ENCODE results near the gene DESI2. TPM values are rescaled to one million over a fixed set of nuclear protein-coding genes. Genes with fewer than 3 reads are reported as not detected.

DESI2 gene
- polyA plus RNA-seq, 2 of the 4 experiments (the other 2 are of a cell fraction): 29.3 to 57.8 TPM

- ATAC-seq: no peak
- H3K4me2 ChIP-seq: no peak overlapping the region
- no peak overlapping the region for H3K4me3 ChIP-seq
- no peak for TF ChIP-seq MAZ (IDR thresholded peaks at IDR 0.05; ENCODE audit: borderline replicate concordance, low read depth, low read length)
- TF ChIP-seq MAFK (IDR thresholded peaks at IDR 0.05; ENCODE audit: partially characterized antibody): peak; percentile 67
- ChIA-PET CTCF (interaction anchor here (1.3 kb wide), 1 partner anchor 25 kb away, joined by 3 read pairs; no protein-coding TSS in a partner anchor), POLR2A (no interaction called here)
- no peaks in the 10 kb centered on the region for H3K9me3 ChIP-seq
- no peaks in the 10 kb centered on the region for H3K4me1 ChIP-seq
- FAIRE-seq: no peak
- H3K27ac ChIP-seq: no peak overlapping the region
- 48% methylated on average over 5 of the region's 5 CpGs for WGBS (ENCODE audit: missing lambda C conversion rate)
- no peak for DNase-seq (ENCODE audit: low read depth in 1 of 2, low spot score in 1 of 2)
These were observed 24.1 kb upstream of the DESI2 start for GRCh38 chr1:244628789-244629188.

- DNase-seq (ENCODE audit: low read depth in 1 of 2, low spot score in 1 of 2): no peak
- no peak overlapping the region for H3K27ac ChIP-seq
- ChIA-PET POLR2A (no interaction called here), CTCF (no interaction called here)
- H3K9me3 ChIP-seq: no peaks in the 10 kb centered on the region
- no peaks in the 10 kb centered on the region for H3K4me1 ChIP-seq
- FAIRE-seq: no peak
- no peak for ATAC-seq
- H3K4me2 ChIP-seq: no peak overlapping the region
- no peak overlapping the region for H3K4me3 ChIP-seq
- TF ChIP-seq, protein P1, sequence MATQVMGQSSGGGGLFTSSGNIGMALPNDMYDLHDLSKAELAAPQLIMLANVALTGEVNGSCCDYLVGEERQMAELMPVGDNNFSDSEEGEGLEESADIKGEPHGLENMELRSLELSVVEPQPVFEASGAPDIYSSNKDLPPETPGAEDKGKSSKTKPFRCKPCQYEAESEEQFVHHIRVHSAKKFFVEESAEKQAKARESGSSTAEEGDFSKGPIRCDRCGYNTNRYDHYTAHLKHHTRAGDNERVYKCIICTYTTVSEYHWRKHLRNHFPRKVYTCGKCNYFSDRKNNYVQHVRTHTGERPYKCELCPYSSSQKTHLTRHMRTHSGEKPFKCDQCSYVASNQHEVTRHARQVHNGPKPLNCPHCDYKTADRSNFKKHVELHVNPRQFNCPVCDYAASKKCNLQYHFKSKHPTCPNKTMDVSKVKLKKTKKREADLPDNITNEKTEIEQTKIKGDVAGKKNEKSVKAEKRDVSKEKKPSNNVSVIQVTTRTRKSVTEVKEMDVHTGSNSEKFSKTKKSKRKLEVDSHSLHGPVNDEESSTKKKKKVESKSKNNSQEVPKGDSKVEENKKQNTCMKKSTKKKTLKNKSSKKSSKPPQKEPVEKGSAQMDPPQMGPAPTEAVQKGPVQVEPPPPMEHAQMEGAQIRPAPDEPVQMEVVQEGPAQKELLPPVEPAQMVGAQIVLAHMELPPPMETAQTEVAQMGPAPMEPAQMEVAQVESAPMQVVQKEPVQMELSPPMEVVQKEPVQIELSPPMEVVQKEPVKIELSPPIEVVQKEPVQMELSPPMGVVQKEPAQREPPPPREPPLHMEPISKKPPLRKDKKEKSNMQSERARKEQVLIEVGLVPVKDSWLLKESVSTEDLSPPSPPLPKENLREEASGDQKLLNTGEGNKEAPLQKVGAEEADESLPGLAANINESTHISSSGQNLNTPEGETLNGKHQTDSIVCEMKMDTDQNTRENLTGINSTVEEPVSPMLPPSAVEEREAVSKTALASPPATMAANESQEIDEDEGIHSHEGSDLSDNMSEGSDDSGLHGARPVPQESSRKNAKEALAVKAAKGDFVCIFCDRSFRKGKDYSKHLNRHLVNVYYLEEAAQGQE (IDR thresholded peaks at IDR 0.05): no peak
- TF ChIP-seq MAFK (IDR thresholded peaks at IDR 0.05; ENCODE audit: partially characterized antibody): peak; percentile 67
These were observed 19.8 kb upstream of the DESI2 start for GRCh38 chr1:244633140-244633539.

DNA sequence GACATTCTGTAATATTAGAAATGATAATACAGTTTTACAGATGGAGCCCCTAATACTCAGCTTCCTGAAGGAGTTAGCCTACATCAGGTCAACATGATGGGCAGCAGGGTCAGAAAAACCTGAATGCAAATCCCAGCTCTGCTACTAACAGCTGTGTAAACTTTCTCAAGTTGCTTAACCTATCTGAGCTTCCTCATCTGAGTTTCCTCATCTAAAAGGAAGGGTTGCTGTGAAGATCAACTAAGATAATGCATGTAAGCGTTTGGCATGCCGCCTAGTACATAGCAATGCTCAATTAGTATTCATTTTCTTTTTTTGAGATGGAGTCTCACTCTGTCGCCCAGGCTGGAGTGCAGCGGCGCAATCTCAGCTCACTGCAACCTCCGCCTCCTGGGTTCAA lies 18.4 kb upstream of the DESI2 start:
- POLR2A ChIA-PET: no interaction called here
- ATAC-seq: no peak

DNA sequence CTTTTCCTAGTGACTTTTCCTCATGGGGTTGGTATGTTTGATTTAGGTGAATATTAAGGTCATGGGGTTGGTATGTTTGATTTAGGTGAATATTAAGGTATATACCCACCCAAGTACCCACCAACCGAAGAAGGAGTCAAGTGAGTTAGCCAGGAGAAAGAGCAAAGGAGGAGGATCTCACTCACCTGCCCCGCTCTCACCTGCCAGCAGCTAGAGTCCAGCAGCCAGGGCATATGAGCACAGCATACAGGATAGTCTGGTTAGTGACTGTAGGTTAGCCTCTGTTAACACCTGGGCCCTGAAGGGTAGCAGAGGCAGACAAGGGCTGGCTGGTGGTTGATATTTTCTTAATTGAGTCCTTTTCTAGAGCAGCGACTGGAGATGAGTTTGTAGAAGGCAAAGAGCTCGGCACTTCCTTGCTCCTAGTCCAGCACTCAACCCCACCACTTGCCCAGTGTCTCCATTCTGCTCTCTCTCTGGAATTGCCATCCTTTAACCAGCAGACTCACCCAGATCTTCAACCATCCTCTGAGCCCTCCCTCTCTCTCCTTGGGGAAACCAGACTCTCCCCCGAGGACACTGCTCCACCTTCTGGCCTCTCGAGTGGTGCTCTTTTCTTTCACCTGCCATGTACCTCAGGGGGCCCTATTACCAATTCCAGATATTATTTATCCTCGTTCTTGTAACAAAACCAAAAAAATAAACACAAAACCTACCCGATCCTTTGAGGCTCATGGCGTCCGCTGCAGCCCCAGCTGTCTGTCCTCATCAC lies 16.3 kb upstream of the DESI2 start:
- no peak overlapping the region for H3K27ac ChIP-seq
- ChIA-PET CTCF (interaction anchor here (1.4 to 2.3 kb wide), 3 partner anchors 12 to 160 kb away, joined by 3 to 6 read pairs (median 5); no protein-coding TSS in a partner anchor), POLR2A (no interaction called here)
- no peaks in the 10 kb centered on the region for H3K4me1 ChIP-seq
- WGBS (ENCODE audit: missing lambda C conversion rate): 59% methylated on average over 10 of the region's 10 CpGs
- no peaks in the 10 kb centered on the region for H3K9me3 ChIP-seq
- DNase-seq (ENCODE audit: low read depth in 1 of 2, low spot score in 1 of 2) (no peak), ATAC-seq (peak in 1 of 2 experiments; percentile 61; a peak in 2 of 6 replicates), FAIRE-seq (no peak)
- TF ChIP-seq RAD21 (conservative IDR thresholded peaks at IDR 0.05 in 1 of 2, IDR thresholded peaks at IDR 0.05 in 1 of 2) (peak in 1 of 2 experiments; percentile 20; a peak in 1 of 5 replicates), KDM1A (IDR thresholded peaks at IDR 0.05; ENCODE audit: low read depth) (no peak)
- TF ChIP-seq, protein P2, sequence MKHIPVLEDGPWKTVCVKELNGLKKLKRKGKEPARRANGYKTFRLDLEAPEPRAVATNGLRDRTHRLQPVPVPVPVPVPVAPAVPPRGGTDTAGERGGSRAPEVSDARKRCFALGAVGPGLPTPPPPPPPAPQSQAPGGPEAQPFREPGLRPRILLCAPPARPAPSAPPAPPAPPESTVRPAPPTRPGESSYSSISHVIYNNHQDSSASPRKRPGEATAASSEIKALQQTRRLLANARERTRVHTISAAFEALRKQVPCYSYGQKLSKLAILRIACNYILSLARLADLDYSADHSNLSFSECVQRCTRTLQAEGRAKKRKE (CRISPR knock-in tag; IDR thresholded peaks at IDR 0.05; ENCODE audit: low read depth): no peak
- H3K4me3 ChIP-seq: no peak overlapping the region
- H3K4me2 ChIP-seq: no peak overlapping the region

More for the DNA sequence above, 18.4 kb upstream of the DESI2 start:
- CTCF ChIA-PET: interaction anchor here (0.7 to 2.3 kb wide), 8 partner anchors 8 to 408 kb away, joined by 3 to 8 read pairs (median 4); no protein-coding TSS in a partner anchor
- no peak for TF ChIP-seq BHLHE40 (IDR thresholded peaks at IDR 0.05; ENCODE audit: low read depth, low read length)
- TF ChIP-seq ESRRA (IDR thresholded peaks at IDR 0.05; ENCODE audit: borderline replicate concordance, low read length): no peak
- no peak for TF ChIP-seq EHMT2 (IDR thresholded peaks at IDR 0.05; ENCODE audit: low read depth)
- Histone ChIP-seq H3K4me3 (no peak overlapping the region), H3K4me2 (no peak overlapping the region), H3K4me1 (no peaks in the 10 kb centered on the region), H3K9me3 (no peaks in the 10 kb centered on the region), H3K27ac (no peak overlapping the region)
- FAIRE-seq (no peak), DNase-seq (ENCODE audit: low read depth in 1 of 2, low spot score in 1 of 2) (no peak)
- 82% methylated on average over 6 of the region's 6 CpGs for WGBS (ENCODE audit: missing lambda C conversion rate)

DNA sequence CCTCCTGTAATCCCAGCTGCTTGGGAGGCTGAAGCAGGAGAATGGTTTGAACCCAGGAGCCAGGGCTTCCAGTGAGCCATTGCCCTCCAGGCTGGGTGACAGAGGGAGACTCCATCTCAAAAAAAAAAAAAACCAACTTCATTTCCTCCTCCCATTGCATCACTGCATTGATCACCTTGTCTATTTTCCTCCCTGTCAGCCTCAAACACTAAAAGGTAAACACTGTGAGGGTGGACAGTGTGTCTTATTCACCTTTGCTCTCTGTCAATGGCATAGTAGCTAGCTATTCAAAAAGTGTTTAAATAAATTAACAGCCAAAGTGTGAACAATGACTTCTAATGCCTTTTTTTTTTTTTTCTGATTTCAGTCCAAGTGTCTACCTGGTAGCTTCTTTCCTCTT lies 13.4 kb upstream of the DESI2 start:
- no peaks in the 10 kb centered on the region for H3K9me3 ChIP-seq
- DNase-seq (ENCODE audit: low read depth in 1 of 2, low spot score in 1 of 2) (no peak), FAIRE-seq (no peak), ATAC-seq (no peak)
- H3K4me3 ChIP-seq: no peak overlapping the region
- H3K4me1 ChIP-seq: no peaks in the 10 kb centered on the region
- ChIA-PET POLR2A (no interaction called here), CTCF (interaction anchor here (2.0 kb wide), 1 partner anchor 12 kb away, joined by 7 read pairs; no protein-coding TSS in a partner anchor)
- no peak overlapping the region for H3K4me2 ChIP-seq
- H3K27ac ChIP-seq: no peak overlapping the region
- TF ChIP-seq PHF8 (IDR thresholded peaks at IDR 0.05; ENCODE audit: borderline replicate concordance, low read depth) (no peak), RCOR1 (IDR thresholded peaks at IDR 0.05; ENCODE audit: low read depth, low read length) (no peak), RFX5 (IDR thresholded peaks at IDR 0.05) (no peak), GATA3 (IDR thresholded peaks at IDR 0.05; ENCODE audit: borderline replicate concordance) (no peak), CEBPB (IDR thresholded peaks at IDR 0.05) (no peak), ZFP36 (IDR thresholded peaks at IDR 0.05; ENCODE audit: borderline replicate concordance, partially characterized antibody) (no peak), JUNB (IDR thresholded peaks at IDR 0.05) (no peak), TFCP2L1 (CRISPR knock-in tag; IDR thresholded peaks at IDR 0.05) (no peak)
- TF ChIP-seq, protein P3, sequence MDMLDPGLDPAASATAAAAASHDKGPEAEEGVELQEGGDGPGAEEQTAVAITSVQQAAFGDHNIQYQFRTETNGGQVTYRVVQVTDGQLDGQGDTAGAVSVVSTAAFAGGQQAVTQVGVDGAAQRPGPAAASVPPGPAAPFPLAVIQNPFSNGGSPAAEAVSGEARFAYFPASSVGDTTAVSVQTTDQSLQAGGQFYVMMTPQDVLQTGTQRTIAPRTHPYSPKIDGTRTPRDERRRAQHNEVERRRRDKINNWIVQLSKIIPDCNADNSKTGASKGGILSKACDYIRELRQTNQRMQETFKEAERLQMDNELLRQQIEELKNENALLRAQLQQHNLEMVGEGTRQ (IDR thresholded peaks at IDR 0.05): no peak
- TF ChIP-seq, protein P4, sequence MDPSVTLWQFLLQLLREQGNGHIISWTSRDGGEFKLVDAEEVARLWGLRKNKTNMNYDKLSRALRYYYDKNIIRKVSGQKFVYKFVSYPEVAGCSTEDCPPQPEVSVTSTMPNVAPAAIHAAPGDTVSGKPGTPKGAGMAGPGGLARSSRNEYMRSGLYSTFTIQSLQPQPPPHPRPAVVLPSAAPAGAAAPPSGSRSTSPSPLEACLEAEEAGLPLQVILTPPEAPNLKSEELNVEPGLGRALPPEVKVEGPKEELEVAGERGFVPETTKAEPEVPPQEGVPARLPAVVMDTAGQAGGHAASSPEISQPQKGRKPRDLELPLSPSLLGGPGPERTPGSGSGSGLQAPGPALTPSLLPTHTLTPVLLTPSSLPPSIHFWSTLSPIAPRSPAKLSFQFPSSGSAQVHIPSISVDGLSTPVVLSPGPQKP (IDR thresholded peaks at IDR 0.05; ENCODE audit: low read depth, low read length): no peak
